GM12878 (cell line): Measurements from ENCODE around the gene MRPL36. TPM values are rescaled to one million over a fixed set of nuclear protein-coding genes. Genes with fewer than 3 reads are reported as not detected.

Experiments used
- BACH1 ChIP-seq: fragments of 450-650 bp; IDR thresholded peaks from 2 replicates; pipeline ENCODE4 v1.6.1; 2017; ENCODE audit warnings: mild to moderate bottlenecking, borderline replicate concordance
- BCLAF1 ChIP-seq: fragments of 450-650 bp; IDR thresholded peaks from 2 replicates; pipeline ENCODE4 v1.6.1; 2017; ENCODE audit warnings: antibody characterized with exemption, mild to moderate bottlenecking, moderate library complexity
- CBX5 ChIP-seq: sonication (generic); IDR thresholded peaks from 2 replicates; pipeline ENCODE4 v1.6.1; 2016; ENCODE audit warnings: low read depth, moderate library complexity, mild to moderate bottlenecking, inconsistent platforms
- CHD1 ChIP-seq: IDR thresholded peaks from 2 replicates; pipeline ENCODE4 v1.6.1; 2012; ENCODE audit warnings: low read depth, low read length, improper control_type of control experiment
- CHD2 ChIP-seq: IDR thresholded peaks from 2 replicates; pipeline ENCODE4 v1.6.1; 2011; ENCODE audit warnings: low read depth, low read length, improper control_type of control experiment, borderline replicate concordance
- CHD4 ChIP-seq: fragments of 200-600 bp; sonication (generic); IDR thresholded peaks from 2 replicates; pipeline ENCODE4 v1.6.1; 2016; ENCODE audit warnings: mild to moderate bottlenecking
- CREM ChIP-seq: IDR thresholded peaks from 2 replicates; pipeline ENCODE4 v1.6.1; 2014; ENCODE audit warnings: antibody characterized with exemption, low read depth
- CTCF ChIP-seq, 3 experiments: IDR thresholded peaks in 2 of 3; conservative IDR thresholded peaks in 1 of 3; 2 replicates each; pipeline ENCODE4 v1.5.1; 2011; ENCODE audit warnings: low read depth in 3 of 3, low read length in 3 of 3, mild to moderate bottlenecking in 3 of 3, control low read depth in 2 of 3, moderate library complexity in 2 of 3, inconsistent platforms in 1 of 3, mixed read lengths in 1 of 3; ENCODE audit not compliant: control insufficient read depth in 2 of 3, insufficient read depth in 1 of 3; ENCODE audit errors: extremely low read depth in 1 of 3
- FOXK2 ChIP-seq: fragments of 450-650 bp; IDR thresholded peaks from 2 replicates; pipeline ENCODE4 v1.6.1; 2017; ENCODE audit warnings: mild to moderate bottlenecking, moderate library complexity
- JUNB ChIP-seq: IDR thresholded peaks from 2 replicates; pipeline ENCODE4 v1.6.1; 2016; ENCODE audit warnings: antibody characterized with exemption, mild to moderate bottlenecking
- KAT2A ChIP-seq: conservative IDR thresholded peaks from 2 replicates; pipeline ENCODE4 v1.6.1; 2011; ENCODE audit warnings: low read depth, low read length; ENCODE audit not compliant: control insufficient read depth
- MEF2B ChIP-seq: fragments of 450-650 bp; IDR thresholded peaks from 2 replicates; pipeline ENCODE4 v1.6.1; 2018; ENCODE audit warnings: mild to moderate bottlenecking, moderate library complexity; ENCODE audit not compliant: partially characterized antibody, poor library complexity, severe bottlenecking
- MTA3 ChIP-seq: IDR thresholded peaks from 2 replicates; pipeline ENCODE4 v1.6.1; 2012; ENCODE audit warnings: low read length, inconsistent platforms, borderline replicate concordance
- NKRF ChIP-seq: fragments of 450-650 bp; conservative IDR thresholded peaks from 2 replicates; pipeline ENCODE4 v1.6.1; 2017; ENCODE audit warnings: mild to moderate bottlenecking, moderate library complexity
- PBX3 ChIP-seq: IDR thresholded peaks from 2 replicates; pipeline ENCODE4 v1.6.1; 2011; ENCODE audit warnings: mild to moderate bottlenecking, low read depth, low read length, moderate library complexity; ENCODE audit not compliant: insufficient replicate concordance
- PML ChIP-seq: IDR thresholded peaks from 2 replicates; pipeline ENCODE4 v1.6.1; 2012; ENCODE audit warnings: low read length, inconsistent platforms
- SIX5 ChIP-seq: IDR thresholded peaks from 2 replicates; pipeline ENCODE4 v1.6.1; 2011; ENCODE audit warnings: mild to moderate bottlenecking, low read depth, low read length, moderate library complexity; ENCODE audit not compliant: severe bottlenecking
- SMAD5 ChIP-seq: IDR thresholded peaks from 2 replicates; pipeline ENCODE4 v1.6.1; 2016; ENCODE audit warnings: antibody characterized with exemption, low read depth
- SUZ12 ChIP-seq: fragments of 200-600 bp; sonication (generic); IDR thresholded peaks from one replicate; pipeline ENCODE4 v1.6.1; 2018; ENCODE audit warnings: antibody characterized with exemption, mild to moderate bottlenecking; ENCODE audit not compliant: unreplicated experiment
- TCF7 ChIP-seq: IDR thresholded peaks from 2 replicates; pipeline ENCODE4 v1.6.1; 2014; ENCODE audit warnings: antibody characterized with exemption, borderline replicate concordance
- USF1 ChIP-seq: IDR thresholded peaks from 2 replicates; pipeline ENCODE4 v1.6.1; 2011; ENCODE audit warnings: borderline replicate concordance, low read depth, mild to moderate bottlenecking, moderate library complexity, mixed read lengths, low read length; ENCODE audit not compliant: insufficient read depth; ENCODE audit errors: extremely low read length
- ZNF622 ChIP-seq: fragments of 450-650 bp; IDR thresholded peaks from 2 replicates; pipeline ENCODE4 v1.6.1; 2017; ENCODE audit warnings: mild to moderate bottlenecking, inconsistent platforms
- polyA plus RNA-seq, 11 experiments: library from polyadenylated mRNA; depleted of rRNA in 4 of 11; unstranded in 6 of 11; stranded (reverse) in 5 of 11; fragments of >200 nt; fragmentation: Nextera tagmentation in 4 of 11; fragmentation: Illumina TruSeq in 1 of 11; extraction: Ambion mirVana in 4 of 11; extraction: Trizol in 1 of 11; gene quantifications; 1 replicate in 1 of 11; 2 replicates in 10 of 11; pipeline versions ENCODE4 v1.2.1 to v1.2.3, GENCODE V29; 2011 to 2016; ENCODE audit warnings: inconsistent platforms in 2 of 11, missing spikeins in 2 of 11, low read depth in 1 of 11
- total RNA-seq, 4 experiments: library from RNA; depleted of rRNA in 3 of 4; stranded (reverse); fragments of >200 nt in 3 of 4; fragmentation: Illumina TruSeq in 1 of 4; extraction: Trizol in 1 of 4; gene quantifications; 2 replicates each; pipeline versions ENCODE4 v1.2.1 to v1.2.3, GENCODE V29; 2013 to 2021

Gene MRPL36
- total and polyA plus RNA-seq, 10 of the 15 experiments (the other 5 are each of a cell fraction or from before 2014, with no cell fraction given), result 89.2 to 559 (median 152) TPM

- no peak for TF ChIP-seq NKRF
- no peak for TF ChIP-seq ZNF622
- no peak for TF ChIP-seq SMAD5
- no peak for TF ChIP-seq CHD4
- no peak for TF ChIP-seq USF1
- TF ChIP-seq SUZ12, result no peak
- no peak for TF ChIP-seq JUNB
- no peak for TF ChIP-seq CTCF (IDR thresholded peaks at IDR 0.05 in 2 of 3, conservative IDR thresholded peaks at IDR 0.05 in 1 of 3; ENCODE audit: control insufficient read depth in 2 of 3, extremely low read depth in 1 of 3, insufficient read depth in 1 of 3, low read depth in 3 of 3, low read length in 3 of 3)
- TF ChIP-seq FOXK2, result no peak
- no peak for TF ChIP-seq CHD2
- TF ChIP-seq KAT2A, result no peak
- no peak for TF ChIP-seq CREM
- TF ChIP-seq BCLAF1, result no peak
- no peak for TF ChIP-seq TCF7
- TF ChIP-seq PBX3, result no peak
- no peak for TF ChIP-seq PML
- no peak for TF ChIP-seq CBX5
- TF ChIP-seq MEF2B, result peak; percentile 97
- TF ChIP-seq MTA3, result no peak
- TF ChIP-seq CHD1, result no peak
- TF ChIP-seq SIX5, result no peak
- no peak; the same call in 1 of the 2 replicates for TF ChIP-seq BACH1
These were observed 17.0 kb downstream of the MRPL36 start (continued) for GRCh38 chr5:1782385-1783215.
